Esophagus muscularis mucosa (tissue), 4 donors: ENCODE results near the gene TMEM108.

Experiments
- CTCF ChIP-seq, 3 experiments: fragments of 200-600 bp in 2 of 3; fragments of 450-650 bp in 1 of 3; sonication (generic) in 2 of 3; IDR thresholded peaks; one replicate each; pipeline ENCODE4 v1.5.1; 2017 to 2019; ENCODE audit warnings: antibody characterized with exemption in 3 of 3, mild to moderate bottlenecking in 2 of 3, moderate library complexity in 1 of 3
- EP300 ChIP-seq: sonication (generic); formaldehyde crosslinking; IDR thresholded peaks from one replicate; pipeline ENCODE4 v1.6.1; 2017; ENCODE audit warnings: antibody characterized with exemption
- POLR2A ChIP-seq: fragments of 450-650 bp; IDR thresholded peaks from one replicate; pipeline ENCODE4 v1.6.1; 2017; ENCODE audit warnings: antibody characterized with exemption, moderate library complexity, mild to moderate bottlenecking, low read depth

GRCh38 chr3:133152681-133153220, 114.6 kb downstream of the TMEM108 start:
- TF ChIP-seq CTCF (IDR thresholded peaks at IDR 0.05) (no peak), POLR2A (no peak), EP300 (no peak)
